Fibroblast of mammary gland (primary cell): Measurements from ENCODE around the gene POU3F1.

Source experiments
- DNase-seq: peaks from one replicate; pipeline ENCODE4 v3.0.0-alpha.2; 2010; ENCODE audit warnings: low read depth
- H3K4me3 ChIP-seq: 2 replicates; pipeline ENCODE4 v1.5.1; 2011; ENCODE audit warnings: low read depth, mild to moderate bottlenecking, low read length, moderate library complexity; ENCODE audit not compliant: control insufficient read depth
- CTCF ChIP-seq: conservative IDR thresholded peaks from 2 replicates; pipeline ENCODE4 v1.5.1; 2011; ENCODE audit warnings: low read depth, low read length, inconsistent platforms; ENCODE audit not compliant: control insufficient read depth, insufficient read depth

POU3F1 gene

GRCh38 chr1:38031513-38031866 is 15.1 kb downstream of the POU3F1 start:
- no peak for DNase-seq
- H3K4me3 ChIP-seq: no peak overlapping the region
- TF ChIP-seq CTCF: no peak

GRCh38 chr1:38030596-38031512 is 15.7 kb downstream of the POU3F1 start:
- TF ChIP-seq CTCF: no peak
- no peak for DNase-seq
- H3K4me3 ChIP-seq: no peak overlapping the region

- peak overlapping the region; percentile 16 for H3K4me3 ChIP-seq
- no peak for TF ChIP-seq CTCF
- peak; percentile 72 for DNase-seq
Observed at GRCh38 chr1:38029685-38030511, 16.7 kb downstream of the POU3F1 start.

GRCh38 chr1:38029081-38029681 is 17.4 kb downstream of the POU3F1 start:
- no peak overlapping the region for H3K4me3 ChIP-seq
- no peak for TF ChIP-seq CTCF
- peak; percentile 44 for DNase-seq

- TF ChIP-seq CTCF: no peak
- no peak overlapping the region for H3K4me3 ChIP-seq
- no peak for DNase-seq
Observed at GRCh38 chr1:38028671-38029070, 17.9 kb downstream of the POU3F1 start.

- no peak for TF ChIP-seq CTCF
- DNase-seq: peak; percentile 34
- H3K4me3 ChIP-seq: no peak overlapping the region
Observed at GRCh38 chr1:38028105-38028591, 18.4 kb downstream of the POU3F1 start.
